ENCODE data around the gene TAF11L7. TPM values are rescaled to one million over a fixed set of nuclear protein-coding genes. Genes with fewer than 3 reads are reported as not detected.
"Not testable (repeated sequence)": the region's sequence is repeated elsewhere in the genome, so short reads cannot be mapped to it uniquely, and the experiment has no call there.

TAF11L7 gene
- total RNA-seq, 1 donor from 2014 or later = not detected

- no peaks in the 10 kb centered on the region for H3K27me3 ChIP-seq
- intact Hi-C loops (cut with DNase I) = no loop called here
- no peak overlapping the region for H3K4me3 ChIP-seq
- no peaks in the 10 kb centered on the region for H3K36me3 ChIP-seq
- ATAC-seq (no peak), DNase-seq (no peak)
- no peaks in the 10 kb centered on the region for H3K4me1 ChIP-seq
- TF ChIP-seq, protein P1, sequence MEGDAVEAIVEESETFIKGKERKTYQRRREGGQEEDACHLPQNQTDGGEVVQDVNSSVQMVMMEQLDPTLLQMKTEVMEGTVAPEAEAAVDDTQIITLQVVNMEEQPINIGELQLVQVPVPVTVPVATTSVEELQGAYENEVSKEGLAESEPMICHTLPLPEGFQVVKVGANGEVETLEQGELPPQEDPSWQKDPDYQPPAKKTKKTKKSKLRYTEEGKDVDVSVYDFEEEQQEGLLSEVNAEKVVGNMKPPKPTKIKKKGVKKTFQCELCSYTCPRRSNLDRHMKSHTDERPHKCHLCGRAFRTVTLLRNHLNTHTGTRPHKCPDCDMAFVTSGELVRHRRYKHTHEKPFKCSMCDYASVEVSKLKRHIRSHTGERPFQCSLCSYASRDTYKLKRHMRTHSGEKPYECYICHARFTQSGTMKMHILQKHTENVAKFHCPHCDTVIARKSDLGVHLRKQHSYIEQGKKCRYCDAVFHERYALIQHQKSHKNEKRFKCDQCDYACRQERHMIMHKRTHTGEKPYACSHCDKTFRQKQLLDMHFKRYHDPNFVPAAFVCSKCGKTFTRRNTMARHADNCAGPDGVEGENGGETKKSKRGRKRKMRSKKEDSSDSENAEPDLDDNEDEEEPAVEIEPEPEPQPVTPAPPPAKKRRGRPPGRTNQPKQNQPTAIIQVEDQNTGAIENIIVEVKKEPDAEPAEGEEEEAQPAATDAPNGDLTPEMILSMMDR (IDR thresholded peaks at IDR 0.05) = no peak
- no peak overlapping the region for H3K27ac ChIP-seq
- no peaks in the 10 kb centered on the region for H3K9me3 ChIP-seq
These were observed 29.5 kb upstream of the TAF11L7 start for GRCh38 chr5:17614872-17615605.

GRCh38 chr5:17610092-17610491, 24.5 kb upstream of the TAF11L7 start, which contains the start of gene TAF11L12:
TAF11L12 (plus strand) TSS chr5:17610392.
- intact Hi-C loops (cut with DNase I); H3K4me3 ChIP-seq; H3K4me1 ChIP-seq; H3K27me3 ChIP-seq; H3K36me3 ChIP-seq; DNase-seq; ATAC-seq; H3K27ac ChIP-seq; H3K9me3 ChIP-seq: not testable (repeated sequence)

DNA sequence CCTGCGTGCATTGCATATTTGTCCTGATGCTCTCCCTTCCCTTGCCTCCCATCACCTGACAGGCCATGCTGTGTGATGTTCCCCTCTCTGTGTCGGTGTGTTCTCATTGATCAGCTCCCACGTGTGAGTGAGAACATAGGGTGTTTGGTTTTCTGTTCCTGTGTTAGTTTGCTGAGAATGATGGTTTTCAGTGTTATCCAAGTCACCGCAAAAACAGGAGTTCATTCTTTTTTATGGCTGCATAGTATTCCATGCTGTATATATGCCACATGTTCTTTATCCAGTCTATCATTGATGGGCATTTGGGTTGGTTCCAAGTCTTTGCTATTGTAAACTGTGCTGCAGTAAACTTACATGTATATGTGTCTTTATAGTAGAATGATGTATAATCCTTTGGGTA, 21.9 kb upstream of the TAF11L7 start:
- H3K4me3 ChIP-seq; H3K27me3 ChIP-seq; DNase-seq; ATAC-seq; H3K27ac ChIP-seq; intact Hi-C loops (cut with DNase I); H3K4me1 ChIP-seq; H3K36me3 ChIP-seq; H3K9me3 ChIP-seq: not testable (repeated sequence)

GRCh38 chr5:17604951-17605350, 19.4 kb upstream of the TAF11L7 start:
- Histone ChIP-seq H3K36me3 (no peaks in the 10 kb centered on the region), H3K27ac (no peak overlapping the region), H3K9me3 (no peaks in the 10 kb centered on the region), H3K27me3 (no peaks in the 10 kb centered on the region), H3K4me3 (no peak overlapping the region), H3K4me1 (no peaks in the 10 kb centered on the region)
- intact Hi-C loops (cut with DNase I) = no loop called here
- no peak for DNase-seq
- no peak for ATAC-seq
- TF ChIP-seq, protein P1 (IDR thresholded peaks at IDR 0.05) = no peak

DNA sequence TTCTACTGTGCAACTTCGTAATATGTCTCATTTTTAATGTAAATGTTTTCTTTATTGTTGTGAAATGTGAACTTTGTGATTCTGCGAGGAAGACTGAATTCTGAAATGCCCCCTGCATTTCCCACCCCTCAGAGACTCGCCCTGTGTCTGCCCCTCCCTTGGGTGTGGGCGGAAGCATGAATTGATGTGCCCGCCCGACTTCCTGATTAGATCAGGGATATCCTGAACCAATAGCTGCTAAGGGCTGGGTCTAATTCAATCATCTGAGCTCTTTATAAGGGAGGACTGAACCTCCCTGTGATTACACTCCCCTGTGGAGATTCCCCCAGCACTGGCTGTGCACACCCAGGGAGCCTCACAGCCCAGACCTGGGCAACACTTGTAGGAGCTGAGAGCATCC, 18.3 kb upstream of the TAF11L7 start, which contains the start of gene TAF11L11:
Gene TAF11L11 (plus strand): TSS at position 304 of the 400 bp plus-strand sequence.
- H3K4me1 ChIP-seq; H3K27me3 ChIP-seq; H3K9me3 ChIP-seq; intact Hi-C loops (cut with DNase I); DNase-seq; H3K27ac ChIP-seq; ATAC-seq; H3K4me3 ChIP-seq; H3K36me3 ChIP-seq: not testable (repeated sequence)

GRCh38 chr5:17597728-17598127, 12.2 kb upstream of the TAF11L7 start, which contains the start of gene TAF11L10:
TAF11L10 (minus strand) TSS chr5:17597828.
- DNase-seq; H3K4me3 ChIP-seq; H3K4me1 ChIP-seq; H3K36me3 ChIP-seq; H3K27me3 ChIP-seq; intact Hi-C loops (cut with DNase I); H3K9me3 ChIP-seq; H3K27ac ChIP-seq; ATAC-seq: not testable (repeated sequence)

- DNase-seq; intact Hi-C loops (cut with DNase I); ATAC-seq; H3K36me3 ChIP-seq; H3K27me3 ChIP-seq; H3K4me3 ChIP-seq; H3K27ac ChIP-seq; H3K4me1 ChIP-seq; H3K9me3 ChIP-seq: not testable (repeated sequence)
These were observed 8.7 kb upstream of the TAF11L7 start, which contains the start of gene TAF11L9 for GRCh38 chr5:17594255-17594654. TAF11L9 (minus strand) TSS chr5:17594394.

GRCh38 chr5:17590860-17591259, 5.3 kb upstream of the TAF11L7 start, which contains the start of gene TAF11L8:
TAF11L8 (minus strand) TSS chr5:17590960.
- H3K9me3 ChIP-seq; ATAC-seq; H3K27me3 ChIP-seq; H3K4me1 ChIP-seq; H3K4me3 ChIP-seq; DNase-seq; intact Hi-C loops (cut with DNase I); H3K27ac ChIP-seq; H3K36me3 ChIP-seq: not testable (repeated sequence)

Other genes with a start within 250 kb of the TAF11L7 start
- not detected for gene TAF11L2, start 87.5 kb downstream of the TAF11L7 start, total RNA-seq
- not detected for gene TAF11L3, start 67.4 kb downstream of the TAF11L7 start, total RNA-seq
- gene TAF11L4, start 64.0 kb downstream of the TAF11L7 start, total RNA-seq = not detected
- gene TAF11L5, start 60.5 kb downstream of the TAF11L7 start, total RNA-seq = not detected
- not detected for gene TAF11L6, start 57.1 kb downstream of the TAF11L7 start, total RNA-seq
- gene TAF11L8, start 5.2 kb upstream of the TAF11L7 start, total RNA-seq = not detected
- gene TAF11L9, start 8.6 kb upstream of the TAF11L7 start, total RNA-seq = not detected
- not detected for gene TAF11L10, start 12.1 kb upstream of the TAF11L7 start, total RNA-seq
- gene TAF11L11, start 18.4 kb upstream of the TAF11L7 start, total RNA-seq = not detected
- gene TAF11L12, start 24.6 kb upstream of the TAF11L7 start, total RNA-seq = not detected
- not detected for gene TAF11L13, start 46.3 kb upstream of the TAF11L7 start, total RNA-seq
- not detected for gene TAF11L14, start 48.7 kb upstream of the TAF11L7 start, total RNA-seq